ENCODE results near the gene C16orf46.
A peak's percentile ranks its signal among the peaks of the same experiment; 100 is the strongest.
"Not testable (repeated sequence)": the region's sequence is repeated elsewhere in the genome, so short reads cannot be mapped to it uniquely, and the experiment has no call there.

The C16orf46 gene, protein sequence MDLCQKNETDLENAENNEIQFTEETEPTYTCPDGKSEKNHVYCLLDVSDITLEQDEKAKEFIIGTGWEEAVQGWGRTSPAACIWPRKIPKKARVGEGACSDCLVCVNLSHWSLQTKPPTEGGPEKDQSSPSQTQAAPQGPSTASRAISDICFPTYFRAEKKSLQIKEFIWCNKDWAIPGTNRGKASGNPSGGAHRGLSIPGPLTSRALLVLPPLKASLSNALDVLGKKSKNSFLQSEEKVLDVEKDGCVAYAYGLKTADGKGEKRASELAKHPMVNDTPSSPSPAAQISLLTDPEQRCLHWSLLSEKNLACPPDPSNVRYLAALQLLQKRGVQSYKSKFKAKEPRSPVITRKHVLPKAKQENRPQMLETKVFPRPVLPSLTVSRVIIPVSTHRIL

DNA sequence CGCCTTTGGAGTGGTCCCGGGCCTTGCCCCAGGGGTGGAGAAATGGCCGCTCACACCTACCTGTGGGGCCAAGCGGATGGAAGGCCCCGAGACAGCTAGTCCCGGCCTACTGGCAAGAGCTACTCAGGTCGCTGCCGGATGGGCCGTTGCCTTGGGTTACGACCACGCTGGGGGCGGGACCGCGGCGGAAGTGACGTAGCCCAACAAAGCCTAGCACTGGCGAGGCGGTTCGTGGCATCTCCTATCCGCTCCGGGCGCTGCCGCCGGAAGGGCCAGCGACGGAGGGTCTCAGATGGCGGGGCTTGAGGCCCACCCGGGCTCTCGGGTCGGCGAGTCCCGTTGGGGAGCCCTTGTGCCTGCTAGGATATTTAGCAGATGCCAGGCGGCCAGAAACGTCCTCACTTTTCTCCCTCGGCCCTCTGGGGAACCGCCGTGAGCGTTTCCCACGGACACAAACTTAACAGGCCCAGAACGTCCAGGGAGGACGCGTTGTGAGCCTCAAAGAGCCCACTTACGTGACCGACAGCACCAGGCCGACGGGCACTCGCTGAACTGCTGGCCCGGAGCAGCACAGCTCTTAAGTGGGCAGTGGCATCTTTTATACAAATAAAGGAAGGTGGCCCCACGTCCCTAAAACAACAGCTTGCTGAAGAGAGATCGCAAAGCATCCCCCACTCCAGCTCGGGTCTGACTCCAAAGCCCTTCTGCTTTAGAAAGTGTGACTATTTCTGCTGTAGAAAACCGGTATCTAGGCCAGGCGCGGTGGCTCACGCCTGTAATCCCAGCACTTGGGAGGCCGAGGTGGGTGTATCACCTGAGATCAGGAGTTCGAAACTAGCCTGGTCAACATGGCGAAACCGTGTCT is at the start of gene C16orf46:
TSS of gene C16orf46 (minus strand) at position 163 of the 865 bp plus-strand sequence. CDS start 13,283 bp downstream, outside the sequence.
- DNase-seq, result peak; percentile 94

DNA sequence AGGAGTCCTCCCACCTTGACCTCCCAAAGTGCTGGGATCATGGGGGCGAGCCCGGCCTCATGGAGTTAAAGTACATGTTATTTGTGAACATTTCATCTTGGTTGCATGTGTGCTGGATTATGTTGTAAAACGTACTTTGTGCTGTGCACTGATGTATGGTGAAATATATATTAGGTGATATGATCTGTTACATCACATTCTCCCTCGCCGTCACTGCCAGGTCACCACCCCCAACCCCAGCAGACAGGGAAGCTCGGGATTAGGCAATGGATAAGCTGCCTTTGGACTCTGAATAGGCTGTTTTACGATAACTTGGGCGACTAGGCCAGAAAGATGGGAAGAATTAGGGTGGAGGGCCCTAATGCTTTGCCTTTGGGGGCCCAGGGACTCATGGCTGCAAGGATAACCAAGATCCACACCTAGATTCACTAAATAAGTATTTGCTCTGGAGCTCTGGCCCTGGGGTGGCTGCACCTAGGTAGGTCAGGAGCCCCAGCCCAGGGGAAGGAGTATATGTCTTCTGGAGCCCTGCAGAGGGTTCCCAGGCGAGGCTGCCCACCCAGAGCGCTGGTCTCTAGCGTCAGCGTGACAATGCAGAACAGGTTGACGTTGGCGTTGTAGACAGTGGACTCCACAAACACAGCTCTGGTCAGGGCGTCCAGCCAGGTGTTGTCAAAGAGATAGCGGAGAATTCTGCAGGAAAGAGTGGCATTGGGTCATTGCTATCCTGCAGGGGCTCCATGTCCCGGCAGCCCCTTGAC is 46.2 kb upstream of the C16orf46 start:
- DNase-seq, result no peak

DNA sequence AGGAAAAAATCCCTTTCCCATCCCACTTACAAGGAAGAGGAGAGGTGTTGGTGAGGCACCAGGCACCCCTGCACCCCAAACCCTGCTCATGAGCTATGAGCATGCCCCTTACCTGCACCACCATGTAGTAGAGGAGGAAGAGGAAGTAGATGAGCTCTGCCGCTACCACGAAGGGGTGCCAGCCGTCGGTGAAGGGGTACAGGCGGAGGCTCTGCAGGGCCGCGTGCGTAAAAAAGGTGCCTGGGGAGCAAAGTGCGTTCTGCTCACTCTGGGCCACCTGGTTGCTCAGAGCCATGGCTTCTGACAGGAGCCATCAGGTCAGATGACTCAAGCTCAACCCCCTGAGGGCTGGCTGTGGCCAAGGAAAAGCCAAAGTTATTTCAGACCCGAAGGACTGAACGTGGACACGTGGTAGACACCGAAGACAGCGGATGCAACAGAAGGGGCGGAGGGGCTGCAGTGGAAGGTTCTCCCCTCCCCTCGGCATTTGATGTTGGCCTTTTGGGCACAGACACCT is 44.5 kb upstream of the C16orf46 start:
- DNase-seq, result no peak

DNA sequence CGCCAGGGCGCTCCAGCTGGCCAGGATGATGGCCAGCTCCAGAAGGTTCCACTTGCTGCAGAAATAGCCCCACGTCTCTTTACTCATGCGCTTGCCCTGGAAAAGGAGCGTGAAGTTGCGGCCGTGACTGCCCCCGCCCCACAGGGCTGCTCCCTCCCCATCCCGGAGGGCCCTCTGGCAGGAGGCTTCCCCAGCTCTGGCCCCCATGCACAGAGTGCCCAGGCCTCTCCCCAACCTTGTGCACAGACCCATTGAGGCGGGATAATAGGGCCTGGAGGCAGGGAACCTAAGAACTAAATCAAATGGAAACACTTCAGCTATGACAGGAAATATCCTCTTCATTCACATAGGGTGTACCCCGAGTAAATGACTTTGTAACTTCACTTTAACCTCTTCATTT is 40.4 kb upstream of the C16orf46 start:
- no peak for DNase-seq

DNA sequence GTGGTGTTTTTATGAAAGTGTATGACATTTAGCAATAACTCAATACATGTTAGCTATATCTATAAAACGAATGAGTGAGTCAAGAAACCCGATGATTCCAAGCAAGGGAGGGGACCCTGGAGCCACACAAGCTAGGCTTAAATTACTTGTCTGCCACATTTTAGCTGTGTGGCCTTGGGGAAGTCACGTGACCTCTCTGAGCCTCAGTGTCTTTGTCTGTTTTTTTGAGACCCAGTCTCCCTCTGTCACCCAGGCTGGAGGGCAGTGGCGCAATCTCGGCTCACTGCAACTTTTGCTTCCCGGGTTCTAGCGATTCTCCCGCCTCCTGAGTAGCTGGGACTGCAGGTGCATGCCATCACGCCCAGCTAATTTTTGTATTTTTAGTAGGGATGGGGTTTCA is 39.2 kb upstream of the C16orf46 start:
- no peak for DNase-seq

DNA sequence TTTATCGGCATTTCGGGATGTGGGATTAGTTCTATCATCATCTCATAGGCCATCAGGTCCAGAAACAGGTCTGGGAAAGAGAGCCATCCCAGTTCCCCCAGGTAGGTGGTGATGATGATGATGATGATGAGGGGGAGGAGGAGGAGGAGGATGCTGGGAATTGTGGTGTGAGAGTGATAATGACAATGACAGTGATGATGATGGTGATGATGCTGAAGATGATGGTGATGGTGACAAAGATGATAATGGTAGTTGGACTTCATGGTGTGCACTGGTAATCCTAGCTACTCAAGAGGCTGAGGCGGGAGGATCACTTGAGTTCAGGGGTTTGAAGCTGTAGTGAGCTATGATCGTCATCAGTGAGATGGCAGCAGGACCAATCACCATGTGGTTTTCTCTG is 35.4 kb upstream of the C16orf46 start:
- DNase-seq, result no peak

DNA sequence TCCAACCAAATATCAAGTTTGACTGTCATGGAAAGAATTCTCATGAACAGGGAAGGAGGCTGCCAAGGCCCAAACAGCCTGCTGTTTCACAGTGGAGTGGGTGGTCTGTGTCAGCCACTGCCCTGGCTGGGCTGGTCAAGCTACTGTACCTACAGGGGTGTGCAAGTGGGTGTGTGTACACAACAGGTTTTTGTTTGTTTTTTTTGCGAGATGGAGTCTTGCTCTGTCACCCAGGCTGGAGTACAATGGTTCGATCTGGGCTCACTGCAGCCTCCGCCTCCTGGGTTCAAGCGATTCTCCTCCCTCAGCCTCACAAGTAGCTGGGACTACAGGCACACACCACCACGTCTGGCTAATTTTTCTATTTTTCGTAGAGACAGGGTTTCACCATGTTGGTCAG is 32.2 kb upstream of the C16orf46 start:
- not testable (repeated sequence) for DNase-seq

DNA sequence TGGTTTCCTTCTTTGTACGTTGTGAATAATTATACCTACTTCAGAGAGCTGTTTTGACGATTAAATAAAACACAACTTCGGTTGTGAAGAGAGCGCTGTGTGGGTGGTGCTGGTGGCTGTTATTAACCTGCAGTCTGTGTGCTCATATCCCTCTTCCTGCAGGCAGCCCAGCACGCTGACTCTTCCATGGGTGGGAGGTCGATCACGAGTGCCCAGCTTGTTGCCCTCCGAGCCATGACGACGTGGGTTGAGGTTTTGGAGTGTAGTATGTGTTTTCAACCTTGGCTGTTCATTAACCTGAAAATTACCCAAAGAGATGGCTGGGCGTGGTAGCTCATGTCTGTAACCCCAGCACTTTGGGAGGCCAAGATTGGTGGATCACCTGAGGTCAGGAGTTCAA is 30.5 kb upstream of the C16orf46 start:
- DNase-seq, result no peak

DNA sequence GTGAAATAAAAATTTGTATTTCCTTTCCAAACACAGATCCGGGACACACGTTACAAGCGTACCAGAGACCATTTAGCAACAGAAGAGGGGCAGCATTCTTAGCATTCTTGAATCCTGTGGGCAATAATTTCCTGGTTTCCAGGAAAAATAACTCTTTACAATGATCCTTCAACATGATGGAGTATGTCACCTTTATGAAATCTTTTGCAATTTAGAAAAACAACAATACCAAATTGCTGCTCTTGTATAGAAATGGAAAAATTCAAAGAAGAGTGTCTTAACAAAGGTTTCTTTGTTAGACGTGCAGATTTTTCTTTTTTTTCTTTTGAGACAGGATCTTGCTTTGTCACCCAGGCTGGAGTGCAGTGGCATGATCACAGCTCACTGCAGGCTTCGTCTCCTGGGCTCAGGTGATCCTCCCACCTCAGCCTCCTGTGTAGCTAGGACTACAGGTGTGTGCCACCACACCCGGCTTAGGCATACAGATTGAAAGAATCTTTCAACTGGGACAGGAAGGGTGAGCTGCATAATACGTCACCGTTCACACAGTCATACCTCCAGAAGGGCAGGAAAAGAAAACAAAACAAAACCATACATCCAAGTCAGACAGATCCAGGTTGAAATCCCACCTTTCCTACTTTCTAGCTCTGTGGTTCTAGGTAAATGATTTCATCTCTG is 29.9 kb upstream of the C16orf46 start:
- no peak for DNase-seq

DNA sequence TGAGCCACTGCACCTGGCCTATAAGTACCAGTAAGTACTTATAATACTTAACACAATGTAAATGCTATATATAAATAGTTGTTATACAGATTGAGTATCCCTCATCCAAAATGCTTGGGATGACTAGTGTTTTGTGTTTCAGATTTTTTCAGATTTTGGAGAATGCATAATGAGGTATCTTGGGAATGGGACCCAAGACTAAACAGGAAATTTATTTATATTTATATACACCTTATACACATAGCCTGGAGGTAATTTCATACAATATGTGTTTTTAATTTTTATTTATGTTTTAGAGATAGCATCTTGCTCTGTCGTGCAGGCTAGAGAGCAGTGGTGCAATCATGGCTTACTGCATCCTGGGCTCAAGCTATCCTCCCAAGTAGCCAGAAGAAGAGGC is 28.9 kb upstream of the C16orf46 start:
- no peak for DNase-seq

DNA sequence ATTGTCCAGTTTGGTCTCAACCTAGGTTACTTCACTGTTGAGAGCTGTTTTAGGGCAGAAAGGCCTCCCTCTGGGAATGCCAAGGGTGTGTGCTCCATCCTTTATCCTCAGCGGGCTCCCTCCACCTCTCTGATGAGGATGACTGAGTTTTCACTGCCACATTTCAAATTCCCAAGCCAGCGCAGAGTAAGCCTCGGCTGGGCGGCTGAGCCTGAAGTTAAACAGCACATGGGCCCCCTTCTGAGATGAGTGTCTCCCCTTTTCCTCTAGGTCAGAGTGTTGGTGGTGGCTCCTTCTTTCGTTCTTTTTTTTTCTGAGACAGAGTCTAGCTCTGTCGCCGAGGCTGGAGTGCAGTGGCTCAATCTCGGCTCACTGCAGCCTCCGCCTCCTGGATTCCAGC is 24.7 kb upstream of the C16orf46 start:
- no peak for DNase-seq

DNA sequence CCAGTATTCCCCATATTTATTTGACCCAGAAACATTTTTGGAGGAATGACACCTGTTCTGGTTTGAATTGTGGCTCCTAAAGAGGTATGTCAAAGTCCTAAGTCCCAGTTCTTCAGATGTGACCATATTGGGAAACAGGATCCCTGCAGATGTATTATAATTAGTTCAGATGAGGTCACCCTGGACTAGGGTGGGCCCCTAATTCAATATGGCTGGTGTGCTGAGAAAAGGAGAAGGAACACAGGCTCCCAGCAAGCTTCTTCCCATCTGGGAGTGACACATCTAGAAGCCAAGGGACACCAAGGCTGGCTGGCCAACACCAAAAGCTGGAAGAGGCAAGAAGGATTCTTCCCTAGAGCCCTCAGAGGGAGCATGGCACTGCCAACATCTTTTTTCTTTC is 22.9 kb upstream of the C16orf46 start:
- DNase-seq, result no peak

DNA sequence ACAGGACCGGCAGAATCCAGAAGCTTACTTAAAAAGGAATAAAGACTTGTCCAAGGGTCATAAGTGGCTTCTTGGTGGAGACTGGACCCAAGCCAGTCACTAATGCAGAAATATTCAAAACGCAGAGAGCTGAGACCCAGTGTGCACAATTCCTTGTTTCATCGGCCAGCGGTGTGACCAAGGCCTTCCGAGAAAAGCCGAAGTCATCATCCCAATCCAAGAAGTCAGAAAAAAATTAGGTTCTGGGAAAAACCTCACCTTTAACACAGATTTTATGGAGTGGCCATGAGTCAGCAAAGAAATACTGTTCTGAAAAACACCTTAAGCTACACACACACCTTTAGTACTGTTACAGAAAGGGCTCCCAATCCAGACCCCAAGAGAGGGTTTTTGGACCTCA is 20.2 kb upstream of the C16orf46 start:
- no peak for DNase-seq

DNA sequence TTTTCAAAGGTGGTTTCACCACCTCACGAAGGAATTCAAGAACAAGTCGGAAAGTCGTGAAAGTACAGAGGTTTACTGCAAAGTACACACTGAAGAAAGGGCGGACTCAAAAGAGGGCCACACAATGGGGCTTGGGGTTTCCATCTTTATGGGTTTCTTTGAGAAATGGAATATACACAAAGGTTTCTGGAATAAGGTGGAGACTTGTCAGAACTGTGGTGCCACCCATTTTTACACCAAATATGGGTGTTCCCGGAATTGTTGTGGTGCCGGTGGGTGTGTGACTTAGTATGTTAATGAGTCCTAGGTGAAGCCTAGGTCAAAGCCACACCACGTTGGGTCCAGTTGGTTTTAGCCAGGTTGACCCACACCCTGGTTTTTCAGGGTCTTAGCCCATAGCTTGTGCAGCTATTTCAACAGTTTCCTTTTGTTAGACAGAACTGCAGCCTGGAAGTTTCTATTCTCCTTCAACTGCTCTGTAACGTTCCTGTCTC is 19.7 kb upstream of the C16orf46 start:
- no peak for DNase-seq

DNA sequence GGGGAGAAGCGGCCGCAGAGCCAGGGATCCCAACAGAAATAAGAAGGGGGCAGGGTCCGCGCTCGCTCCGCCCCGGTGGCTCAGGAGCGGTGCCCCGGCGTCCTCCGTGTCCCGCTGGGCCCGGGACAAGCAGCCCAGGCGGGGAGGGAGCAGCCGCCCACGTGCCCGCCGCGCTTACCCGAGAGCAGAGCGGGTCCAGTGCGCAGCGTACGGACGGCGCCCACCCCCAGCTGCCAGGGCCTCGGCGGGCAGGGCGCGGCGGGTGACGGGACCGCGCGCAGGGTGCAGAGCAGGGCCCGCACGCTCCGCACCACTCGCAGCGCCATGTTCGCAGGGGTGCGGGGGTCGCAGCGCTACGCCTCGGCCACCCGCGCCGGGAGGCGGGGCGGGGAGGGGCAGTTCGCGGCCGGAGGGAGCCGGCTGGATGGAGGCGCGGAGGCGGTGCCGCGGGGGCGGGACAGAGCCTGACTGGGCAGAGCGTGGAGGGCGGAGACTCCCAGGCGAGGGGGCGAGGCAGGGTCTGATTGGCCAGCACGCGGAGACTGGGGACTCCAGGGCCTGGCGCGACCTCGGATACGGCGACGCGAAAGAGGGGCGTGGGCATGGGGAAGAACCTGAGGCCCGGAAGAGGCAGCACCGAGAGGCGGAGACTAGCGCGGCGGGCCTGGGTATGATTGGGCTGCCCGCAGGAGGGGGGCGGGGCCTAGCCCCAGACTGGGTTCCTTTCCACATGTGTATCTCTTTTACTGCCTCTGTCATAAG is 19.1 kb upstream of the C16orf46 start, which contains the start of gene GCSH:
TSS of gene GCSH (minus strand) at position 443 of the 762 bp plus-strand sequence. CDS start at position 326, 117 bp downstream.
- peak; percentile 98 for DNase-seq

DNA sequence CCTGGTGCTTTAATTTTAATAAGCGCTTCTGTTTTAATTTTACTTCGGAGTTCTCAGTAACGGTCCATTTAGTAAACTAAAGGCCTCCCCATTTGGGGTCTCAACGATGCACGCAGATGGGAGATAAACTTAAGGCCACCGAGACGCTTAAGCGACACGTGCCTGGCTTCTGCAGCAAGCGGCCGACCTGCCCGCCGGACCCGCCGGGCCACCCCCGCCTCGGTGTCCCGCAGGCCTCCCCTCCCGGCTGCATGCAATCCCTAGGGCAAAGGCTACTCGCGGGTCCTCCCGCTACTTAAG is 18.6 kb upstream of the C16orf46 start:
- DNase-seq, result no peak

DNA sequence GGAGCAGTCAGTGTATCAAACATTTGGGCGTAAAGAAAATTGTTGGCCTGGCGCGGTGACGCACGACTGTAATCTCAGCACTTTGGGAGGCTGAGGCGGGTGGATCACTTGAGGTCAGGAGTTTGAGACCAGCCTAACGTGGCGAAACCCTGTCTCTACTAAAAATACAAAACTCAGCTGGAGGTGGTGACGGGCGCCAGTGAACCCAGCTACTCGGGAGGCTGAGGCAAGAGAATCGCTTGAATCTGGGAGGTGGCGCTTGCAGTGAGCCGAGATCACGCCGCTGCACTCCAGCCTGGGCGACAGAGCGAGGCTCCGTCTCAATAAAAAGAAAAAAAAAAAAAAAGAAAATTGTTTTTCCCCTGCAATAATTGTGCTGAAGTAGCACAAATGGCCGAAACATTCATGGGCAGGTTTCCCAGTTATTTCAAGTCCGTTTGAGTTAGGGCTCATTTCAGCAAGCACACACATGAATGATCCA is 17.8 kb upstream of the C16orf46 start:
- DNase-seq, result no peak

DNA sequence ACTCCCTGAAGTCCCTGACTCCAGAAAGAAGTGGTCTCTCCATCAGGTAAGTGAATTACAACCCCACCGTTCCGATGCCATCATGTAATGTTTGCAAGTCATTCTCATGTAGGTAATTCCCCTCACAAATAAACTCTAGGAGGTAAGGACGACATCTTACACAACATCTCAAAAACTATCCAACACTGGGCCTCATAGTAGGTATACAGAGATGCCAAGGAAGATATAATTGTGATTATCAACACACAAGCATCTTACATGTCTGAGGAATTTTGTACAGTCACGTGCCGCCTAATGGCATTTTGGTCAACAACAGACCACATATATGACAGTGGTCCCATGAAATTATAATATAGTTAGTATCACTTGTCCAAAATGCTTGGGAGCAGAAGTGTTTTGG is 11.8 kb upstream of the C16orf46 start:
- no peak for DNase-seq

DNA sequence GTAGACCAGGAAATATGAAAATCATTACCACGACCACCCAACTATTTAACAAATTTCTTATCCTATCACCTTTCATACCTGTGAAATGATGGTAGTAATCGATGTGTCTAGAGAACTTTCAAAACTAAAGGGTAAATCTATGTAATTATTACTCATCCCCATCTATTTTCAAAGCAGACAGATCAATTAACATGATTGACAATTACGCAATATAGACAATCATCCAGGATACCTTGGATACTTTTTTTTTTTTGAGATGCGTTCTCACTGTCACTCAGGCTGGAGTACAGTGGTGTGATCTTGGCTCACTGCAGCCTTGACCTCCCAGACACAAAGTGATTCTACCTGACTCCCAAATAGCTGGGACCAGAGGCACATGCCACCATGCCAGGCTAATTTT is 4.0 kb upstream of the C16orf46 start:
- no peak for DNase-seq

DNA sequence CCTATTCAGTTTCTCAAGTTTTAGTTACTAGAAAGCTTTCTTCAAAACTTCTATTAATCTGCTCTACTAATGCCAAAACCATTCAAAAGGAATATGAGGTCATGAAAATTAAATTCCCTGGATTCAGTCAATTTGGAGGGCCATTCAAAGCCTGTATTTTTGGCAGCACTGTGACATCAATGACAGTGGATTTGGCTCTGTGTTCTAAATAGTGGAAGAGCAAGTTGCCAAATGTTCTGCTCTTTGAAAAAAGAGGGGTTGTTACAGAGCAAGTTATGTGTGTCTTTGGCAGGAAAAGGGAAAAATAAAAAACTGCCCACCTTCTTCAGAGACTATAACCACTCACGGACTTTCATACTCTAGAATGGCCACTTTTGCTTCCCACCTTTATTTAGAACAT is 3.2 kb upstream of the C16orf46 start:
- DNase-seq, result no peak

DNA sequence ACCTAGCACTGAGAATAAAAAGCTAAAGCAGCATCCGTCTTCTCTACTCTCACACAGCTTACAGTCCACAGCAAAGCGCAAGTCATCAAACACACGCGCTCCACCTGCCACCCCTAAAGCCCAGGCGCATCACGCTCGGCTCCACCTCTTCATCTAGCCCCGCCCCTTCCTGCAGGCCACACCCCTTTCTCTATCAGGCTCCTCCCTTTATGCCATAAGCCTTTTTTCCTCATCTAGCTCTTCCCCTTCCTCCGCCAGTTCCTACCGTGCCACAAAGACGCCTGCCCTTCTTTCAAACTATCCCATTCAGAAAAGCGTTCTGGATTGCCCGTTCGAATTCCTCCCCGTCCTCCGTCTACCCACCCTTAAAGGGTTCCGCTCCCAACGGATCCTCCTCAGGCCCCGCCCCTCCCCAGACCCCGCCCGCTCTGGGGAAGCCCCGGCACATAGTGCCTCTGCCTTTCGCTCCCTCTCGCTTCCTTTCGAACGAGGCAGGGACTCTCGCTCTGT is 417 bp downstream of the C16orf46 start:
- peak; percentile 85 for DNase-seq
